Peyer's patch (tissue), 4 donors: ENCODE results near the gene RENBP.

Experiments
- POLR2A ChIP-seq, 2 donors: fragments of 450-650 bp; IDR thresholded peaks; one replicate each; pipeline ENCODE4 v1.5.1; 2017; ENCODE audit warnings: antibody characterized with exemption in 2 of 2, mild to moderate bottlenecking in 2 of 2, moderate library complexity in 2 of 2
- TF ChIP-seq, protein P1 (sequence below), 6 experiments: fragments of 450-650 bp in 4 of 6; fragments of 200-600 bp in 2 of 6; sonication (generic) in 1 of 6; IDR thresholded peaks; one replicate each; pipeline ENCODE4 v1.5.1; 2017 to 2019; ENCODE audit warnings: antibody characterized with exemption in 6 of 6, mild to moderate bottlenecking in 3 of 6, moderate library complexity in 1 of 6

DNA sequence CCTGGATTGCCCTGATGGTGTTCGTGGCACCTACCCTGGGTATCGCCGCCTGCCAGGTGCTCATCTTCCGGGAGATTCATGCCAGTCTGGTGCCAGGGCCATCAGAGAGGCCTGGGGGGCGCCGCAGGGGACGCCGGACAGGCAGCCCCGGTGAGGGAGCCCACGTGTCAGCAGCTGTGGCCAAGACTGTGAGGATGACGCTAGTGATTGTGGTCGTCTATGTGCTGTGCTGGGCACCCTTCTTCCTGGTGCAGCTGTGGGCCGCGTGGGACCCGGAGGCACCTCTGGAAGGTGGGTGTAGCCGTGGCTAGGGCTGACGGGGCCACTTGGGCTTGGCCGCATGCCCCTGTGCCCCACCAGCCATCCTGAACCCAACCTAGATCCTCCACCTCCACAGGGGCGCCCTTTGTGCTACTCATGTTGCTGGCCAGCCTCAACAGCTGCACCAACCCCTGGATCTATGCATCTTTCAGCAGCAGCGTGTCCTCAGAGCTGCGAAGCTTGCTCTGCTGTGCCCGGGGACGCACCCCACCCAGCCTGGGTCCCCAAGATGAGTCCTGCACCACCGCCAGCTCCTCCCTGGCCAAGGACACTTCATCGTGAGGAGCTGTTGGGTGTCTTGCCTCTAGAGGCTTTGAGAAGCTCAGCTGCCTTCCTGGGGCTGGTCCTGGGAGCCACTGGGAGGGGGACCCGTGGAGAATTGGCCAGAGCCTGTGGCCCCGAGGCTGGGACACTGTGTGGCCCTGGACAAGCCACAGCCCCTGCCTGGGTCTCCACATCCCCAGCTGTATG lies 38.1 kb downstream of the RENBP start:
- TF ChIP-seq, protein P1, sequence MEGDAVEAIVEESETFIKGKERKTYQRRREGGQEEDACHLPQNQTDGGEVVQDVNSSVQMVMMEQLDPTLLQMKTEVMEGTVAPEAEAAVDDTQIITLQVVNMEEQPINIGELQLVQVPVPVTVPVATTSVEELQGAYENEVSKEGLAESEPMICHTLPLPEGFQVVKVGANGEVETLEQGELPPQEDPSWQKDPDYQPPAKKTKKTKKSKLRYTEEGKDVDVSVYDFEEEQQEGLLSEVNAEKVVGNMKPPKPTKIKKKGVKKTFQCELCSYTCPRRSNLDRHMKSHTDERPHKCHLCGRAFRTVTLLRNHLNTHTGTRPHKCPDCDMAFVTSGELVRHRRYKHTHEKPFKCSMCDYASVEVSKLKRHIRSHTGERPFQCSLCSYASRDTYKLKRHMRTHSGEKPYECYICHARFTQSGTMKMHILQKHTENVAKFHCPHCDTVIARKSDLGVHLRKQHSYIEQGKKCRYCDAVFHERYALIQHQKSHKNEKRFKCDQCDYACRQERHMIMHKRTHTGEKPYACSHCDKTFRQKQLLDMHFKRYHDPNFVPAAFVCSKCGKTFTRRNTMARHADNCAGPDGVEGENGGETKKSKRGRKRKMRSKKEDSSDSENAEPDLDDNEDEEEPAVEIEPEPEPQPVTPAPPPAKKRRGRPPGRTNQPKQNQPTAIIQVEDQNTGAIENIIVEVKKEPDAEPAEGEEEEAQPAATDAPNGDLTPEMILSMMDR (IDR thresholded peaks at IDR 0.05), result no peak
- no peak for TF ChIP-seq POLR2A (IDR thresholded peaks at IDR 0.05)
